GM18505 (cell line): Measurements from ENCODE around the gene ENOX1.

Source experiments
- ATAC-seq: cut with Tn5 transposase; IDR thresholded peaks from one replicate; pipeline ENCODE4 v1.9.1; 2021; ENCODE audit not compliant: unreplicated experiment
- POLR2A ChIP-seq: IDR thresholded peaks from 4 replicates; pipeline ENCODE4 v1.6.1; 2011; ENCODE audit warnings: borderline replicate concordance; ENCODE audit not compliant: insufficient read depth, insufficient read length; ENCODE audit errors: extremely low read depth

Gene ENOX1

GRCh38 chr13:43376596-43376995, 410.2 kb downstream of the ENOX1 start:
- ATAC-seq, result no peak
- no peak for TF ChIP-seq POLR2A

DNA sequence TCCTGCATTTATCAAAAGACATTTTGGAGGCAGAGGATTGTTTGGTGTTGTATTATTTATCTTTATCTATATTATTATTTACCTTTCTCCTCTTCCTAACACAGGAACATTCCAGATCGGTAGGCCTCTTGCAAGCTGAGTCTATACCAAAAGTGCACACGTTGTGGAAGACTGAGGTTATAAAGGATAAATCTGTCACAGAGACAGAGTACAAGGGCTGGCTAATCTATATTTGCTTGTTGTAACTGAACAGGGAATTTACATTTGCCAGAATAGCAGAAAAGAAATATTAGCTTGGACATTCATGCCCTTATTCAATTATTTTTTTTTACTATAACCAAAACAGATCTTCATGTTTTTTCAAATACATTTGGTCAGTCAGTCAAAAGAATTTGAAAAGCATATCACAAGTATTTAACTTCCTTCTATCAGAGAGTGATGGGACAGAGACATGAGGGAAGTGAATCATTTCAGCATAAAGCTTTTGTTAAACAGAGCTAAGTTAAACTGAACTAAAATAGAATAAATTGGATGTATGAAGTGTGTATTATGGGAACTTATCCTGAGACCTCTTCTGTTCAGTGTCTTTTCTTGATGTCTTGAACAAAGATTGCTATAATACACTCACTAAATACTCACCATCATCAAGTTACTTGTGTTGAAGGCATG, 410.8 kb downstream of the ENOX1 start:
- ATAC-seq, result no peak
- TF ChIP-seq POLR2A, result no peak

DNA sequence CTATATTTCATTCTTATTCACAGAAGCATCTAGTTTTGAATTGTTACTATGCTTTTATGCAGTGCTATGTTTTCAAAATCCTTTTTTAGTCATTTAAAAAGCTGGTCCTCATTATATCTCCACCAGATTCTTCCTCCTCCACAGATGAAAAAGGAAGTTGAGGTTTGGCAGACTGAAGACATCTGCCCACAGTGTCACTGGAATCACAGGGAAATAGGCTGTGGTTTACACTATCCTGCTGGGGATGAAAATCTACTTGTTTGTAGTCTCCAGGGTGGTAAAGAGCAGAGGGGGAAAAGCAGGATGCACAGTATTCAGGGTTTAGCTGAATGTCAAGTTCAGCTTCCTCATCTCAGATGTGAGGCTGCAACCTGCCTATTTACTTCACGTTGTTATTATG, 412.2 kb downstream of the ENOX1 start:
- ATAC-seq, result no peak
- TF ChIP-seq POLR2A, result no peak

GRCh38 chr13:43373400-43373799, 413.4 kb downstream of the ENOX1 start:
- no peak for TF ChIP-seq POLR2A

GRCh38 chr13:43370842-43371241, 415.9 kb downstream of the ENOX1 start:
- no peak for TF ChIP-seq POLR2A
- ATAC-seq, result no peak

More at GRCh38 chr13:43373400-43373799, 413.4 kb downstream of the ENOX1 start:
- no peak for ATAC-seq

GRCh38 chr13:43369319-43369718, 417.5 kb downstream of the ENOX1 start:
- no peak for ATAC-seq

GRCh38 chr13:43368003-43368402, 418.8 kb downstream of the ENOX1 start:
- no peak for ATAC-seq
- TF ChIP-seq POLR2A, result no peak

More at GRCh38 chr13:43369319-43369718, 417.5 kb downstream of the ENOX1 start:
- no peak for TF ChIP-seq POLR2A

GRCh38 chr13:43365039-43365344, 421.8 kb downstream of the ENOX1 start:
- no peak for ATAC-seq
- no peak for TF ChIP-seq POLR2A

DNA sequence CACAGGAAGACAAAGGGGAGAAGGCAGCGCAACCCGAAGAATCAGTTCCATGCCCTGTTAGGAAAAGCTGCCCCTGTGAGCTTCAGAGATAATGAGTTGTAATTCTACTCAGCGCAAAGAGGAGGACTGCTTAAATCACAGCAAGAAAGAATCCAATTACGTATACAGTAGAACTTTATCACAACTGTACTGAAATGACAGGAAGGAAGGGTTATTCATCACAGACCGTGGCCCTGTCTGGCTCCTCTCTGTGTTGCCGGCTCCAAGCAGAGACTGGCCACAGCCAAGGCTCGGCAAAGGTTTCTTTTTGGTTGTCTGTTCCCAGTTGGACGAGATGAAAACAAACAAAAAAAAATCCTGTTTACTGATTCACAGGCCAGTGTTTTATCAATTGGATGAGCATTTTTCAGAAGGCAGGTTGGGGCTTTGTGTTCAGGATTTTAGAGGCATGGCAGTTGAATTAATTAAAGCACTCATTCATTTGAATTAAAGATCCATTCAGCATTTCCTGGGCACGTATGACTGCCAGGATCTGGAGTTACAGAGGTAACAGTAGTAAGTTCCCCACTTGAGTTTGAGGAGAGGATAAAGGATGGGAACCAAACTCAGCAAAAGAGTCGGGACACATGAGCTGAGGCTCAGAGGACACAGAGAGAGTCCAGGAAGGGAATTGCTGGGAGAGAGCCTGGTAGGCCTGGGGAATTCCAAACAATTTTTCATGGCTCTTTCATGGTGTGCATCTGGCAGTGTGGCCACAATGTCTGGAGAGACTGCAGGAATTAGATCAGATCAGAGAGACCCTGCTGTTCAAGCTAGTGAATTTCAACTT, 422.3 kb downstream of the ENOX1 start:
- no peak for ATAC-seq
- TF ChIP-seq POLR2A, result no peak

GRCh38 chr13:43363156-43363953, 423.4 kb downstream of the ENOX1 start:
- ATAC-seq, result no peak
- TF ChIP-seq POLR2A, result no peak

- no peak for ATAC-seq
- no peak for TF ChIP-seq POLR2A
Observed at GRCh38 chr13:43362556-43362955, 424.2 kb downstream of the ENOX1 start.

DNA sequence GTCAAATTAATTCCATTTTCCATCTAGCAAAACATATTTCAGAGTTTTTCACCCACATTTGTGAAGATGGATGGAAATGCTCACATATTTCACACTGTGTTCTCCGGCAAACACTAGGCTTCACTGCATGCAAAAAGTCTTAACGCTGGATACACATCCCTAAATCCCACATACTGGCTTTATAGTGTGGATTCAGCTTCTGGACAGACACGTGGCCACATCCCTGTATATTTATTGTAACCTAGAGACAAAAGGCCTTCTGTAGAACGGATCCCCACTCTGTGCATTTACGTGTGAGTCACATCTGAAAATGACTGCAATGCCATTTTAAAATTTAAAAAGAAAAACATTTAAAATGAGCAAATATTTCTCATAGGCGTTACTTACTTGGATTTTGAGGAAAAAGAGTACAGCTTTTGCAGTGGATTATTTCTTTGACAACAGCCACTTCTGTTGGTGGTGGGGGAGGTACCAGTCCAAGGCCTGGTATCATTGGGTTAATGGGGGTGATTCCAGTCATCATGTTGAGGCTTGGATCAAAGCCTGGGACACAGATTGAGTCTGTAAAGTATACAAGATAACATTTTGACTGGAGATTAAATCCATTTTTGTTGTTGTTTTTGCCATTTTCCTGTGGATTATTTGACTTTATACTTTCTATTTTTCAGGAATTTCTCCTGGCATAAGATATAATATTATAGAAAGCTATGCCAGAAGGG, 425.7 kb downstream of the ENOX1 start:
- TF ChIP-seq POLR2A, result no peak
- no peak for ATAC-seq

DNA sequence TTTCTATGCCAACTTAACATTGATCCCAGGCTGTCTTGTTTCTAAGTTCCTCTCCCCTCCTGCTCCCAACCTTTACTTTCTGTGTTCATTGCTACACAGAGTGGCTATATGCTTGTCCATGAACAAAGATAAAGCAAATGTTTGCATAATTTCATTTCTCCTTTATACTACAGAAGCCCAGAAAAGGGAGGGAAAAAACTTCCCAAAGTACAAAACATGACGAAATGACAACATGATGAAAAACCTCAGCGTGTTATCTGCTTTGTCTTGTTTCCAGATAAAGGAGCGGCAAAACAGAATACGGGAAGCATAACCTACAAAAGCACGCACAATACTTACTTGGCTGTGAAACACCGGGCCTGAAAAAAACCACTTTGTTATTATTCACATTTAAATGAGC, 426.6 kb downstream of the ENOX1 start:
- no peak for TF ChIP-seq POLR2A
- no peak for ATAC-seq
